Jurkat, Clone E6-1 (cell line): ENCODE results near the gene SMAD3.
"Not testable (repeated sequence)": the region's sequence is repeated elsewhere in the genome, so short reads cannot be mapped to it uniquely, and the experiment has no call there.

ENCODE experiments used
- DNase-seq: peaks from one replicate; pipeline ENCODE4 v3.0.0-alpha.2; 2011; ENCODE audit warnings: low read depth, low spot score
- H3K4me3 ChIP-seq: 2 replicates; pipeline ENCODE4 v1.5.1; 2011; ENCODE audit warnings: mild to moderate bottlenecking, low read length, control low read depth, moderate library complexity

Gene SMAD3

DNA sequence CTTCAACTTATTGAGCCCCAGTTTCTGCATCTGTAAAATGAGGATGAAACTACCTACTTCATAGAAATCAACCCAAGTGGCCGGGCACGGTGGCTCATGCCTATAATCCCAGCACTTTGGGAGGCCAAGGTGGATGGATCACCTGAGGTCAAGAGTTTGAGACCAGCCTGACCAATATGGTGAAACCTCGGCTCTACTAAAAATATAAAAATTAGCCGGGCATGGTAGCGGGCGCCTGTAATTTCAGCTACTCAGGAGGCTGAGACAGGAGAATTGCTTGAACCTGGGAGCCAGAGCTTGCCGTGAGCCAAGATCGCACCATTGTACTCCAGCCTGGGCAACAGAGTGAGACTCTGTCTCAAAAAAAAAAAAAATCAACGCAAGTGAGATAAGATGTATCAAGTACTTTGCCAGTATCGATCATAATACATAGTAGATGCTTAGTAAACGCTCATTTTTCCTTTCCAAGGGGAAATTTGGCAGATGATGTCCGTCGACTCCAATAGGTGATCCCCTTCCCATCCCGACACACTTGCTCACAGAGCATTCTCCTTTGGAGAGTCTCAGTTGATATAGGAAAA is 10.2 kb downstream of the SMAD3 start:
- not testable (repeated sequence) for DNase-seq, H3K4me3 ChIP-seq

GRCh38 chr15:67076147-67076843 is 10.9 kb downstream of the SMAD3 start:
- no peak overlapping the region for H3K4me3 ChIP-seq

DNA sequence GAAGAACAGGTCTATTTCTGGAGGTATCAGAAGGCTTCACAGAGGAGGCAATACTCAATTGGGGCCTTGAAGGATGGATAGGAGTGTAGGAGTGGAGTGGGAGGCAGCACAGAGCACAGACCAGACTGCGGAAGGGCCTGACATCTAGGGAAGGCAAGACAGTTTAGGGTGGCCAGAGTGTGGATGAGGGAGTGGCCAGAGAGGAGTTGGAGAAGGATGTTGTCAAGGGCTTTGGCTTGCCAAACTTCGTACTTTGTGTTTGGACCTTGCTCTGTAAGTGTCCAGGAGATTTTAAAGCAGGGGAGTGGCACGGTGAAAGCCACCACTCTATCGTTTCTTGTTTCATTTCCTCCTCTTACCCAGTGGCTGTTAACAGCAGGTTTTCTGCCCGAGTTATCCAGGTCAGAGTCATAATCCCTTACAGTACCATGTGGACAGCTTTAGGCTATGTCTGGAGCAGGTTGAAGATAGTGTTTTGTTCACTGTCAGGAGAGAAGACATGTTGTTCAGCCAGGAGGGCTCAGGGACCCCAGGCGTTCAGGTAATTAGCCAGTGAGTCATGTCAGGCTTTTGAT is 12.3 kb downstream of the SMAD3 start:
- H3K4me3 ChIP-seq, result no peak overlapping the region
- no peak for DNase-seq

More at GRCh38 chr15:67076147-67076843, 10.9 kb downstream of the SMAD3 start:
- no peak for DNase-seq

DNA sequence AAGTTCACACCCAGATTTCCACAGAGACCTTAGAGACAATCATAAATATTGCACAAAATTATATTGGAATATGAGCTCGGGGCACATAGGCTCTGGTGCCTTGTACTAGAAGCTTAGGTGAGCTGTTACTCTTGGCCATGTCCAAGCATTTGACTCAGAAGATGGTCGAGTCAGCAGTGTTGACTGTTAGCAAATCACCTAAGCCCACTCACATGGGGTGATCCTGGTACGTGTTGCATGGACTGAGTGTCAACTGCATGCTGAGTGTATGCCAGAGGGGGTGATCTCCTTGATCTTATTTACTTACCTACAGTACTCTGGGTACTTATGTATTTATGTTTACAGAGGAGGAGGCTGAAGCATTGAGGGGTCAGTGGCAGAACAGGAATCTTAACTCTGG is 14.0 kb downstream of the SMAD3 start:
- H3K4me3 ChIP-seq, result no peak overlapping the region

DNA sequence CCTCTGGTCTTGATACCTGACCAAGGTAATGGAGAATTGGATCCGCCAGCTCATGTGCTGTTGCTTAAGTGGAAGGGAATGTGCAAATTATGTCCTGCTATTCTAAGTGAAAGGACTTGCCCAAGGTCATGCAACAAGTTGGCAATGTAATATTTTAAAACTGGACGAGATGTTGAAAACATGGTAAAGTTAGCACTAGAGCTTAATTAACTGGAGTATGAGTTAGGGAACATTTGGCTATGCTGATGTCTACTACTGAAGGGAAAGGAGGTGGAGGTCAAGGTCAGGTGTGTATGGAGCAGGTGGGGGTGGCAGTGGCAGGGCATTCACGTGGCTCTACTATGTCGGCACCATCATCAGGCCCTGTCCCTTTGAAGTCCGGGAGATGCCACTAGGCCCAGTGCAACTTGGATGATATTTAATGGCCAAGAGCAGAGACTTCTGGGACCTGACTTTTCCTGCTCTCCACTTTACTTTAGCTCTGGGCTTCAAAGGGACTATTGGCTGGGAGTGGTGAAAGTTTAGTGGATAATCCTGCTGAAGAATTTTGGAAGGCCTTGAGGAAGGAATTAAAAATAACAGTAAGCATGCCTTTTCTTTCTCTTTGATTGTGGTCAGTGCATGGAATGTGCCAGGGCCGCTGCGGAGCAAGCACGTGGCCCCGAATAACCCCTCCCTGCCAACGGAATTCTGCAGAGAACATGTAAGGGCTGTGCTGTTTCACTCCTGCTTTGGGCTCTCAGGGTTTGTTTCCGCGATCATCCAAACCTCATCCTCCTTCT is 14.9 kb downstream of the SMAD3 start:
- DNase-seq, result no peak
- H3K4me3 ChIP-seq, result no peak overlapping the region

More for the DNA sequence above, 14.0 kb downstream of the SMAD3 start:
- no peak for DNase-seq

GRCh38 chr15:67080900-67081431 is 15.6 kb downstream of the SMAD3 start:
- H3K4me3 ChIP-seq, result no peak overlapping the region
- DNase-seq, result peak; percentile 52

DNA sequence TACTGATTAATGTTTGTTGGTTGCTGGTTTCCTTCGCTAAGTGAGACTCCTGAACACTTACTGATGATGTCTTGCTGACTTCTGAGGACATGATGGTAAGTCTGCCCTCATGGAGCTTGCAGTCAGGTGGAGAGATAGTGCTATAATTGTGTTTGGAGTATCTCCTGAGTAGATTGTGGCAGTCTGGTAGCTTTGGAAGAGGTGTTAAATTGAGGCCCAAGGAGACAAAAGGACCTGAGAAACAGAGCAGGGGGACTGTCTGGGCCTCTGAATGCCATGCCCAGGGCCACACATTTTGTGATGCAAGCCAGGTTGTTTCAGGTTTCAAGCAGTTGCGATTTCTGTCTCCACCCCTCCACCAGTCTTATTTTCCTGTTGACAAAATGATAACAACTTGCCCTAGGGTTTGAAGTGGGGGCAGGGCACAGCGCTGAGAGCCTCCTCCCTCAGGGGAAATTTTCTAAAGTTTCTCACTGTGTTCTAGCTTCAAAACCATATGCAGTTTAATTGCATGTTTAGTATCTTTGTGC is 16.7 kb downstream of the SMAD3 start:
- no peak for DNase-seq
- no peak overlapping the region for H3K4me3 ChIP-seq

- peak; percentile 60 for DNase-seq
- no peak overlapping the region for H3K4me3 ChIP-seq
These were observed 17.8 kb downstream of the SMAD3 start for GRCh38 chr15:67083135-67083762.

GRCh38 chr15:67084561-67084960 is 19.2 kb downstream of the SMAD3 start:
- no peak for DNase-seq
- H3K4me3 ChIP-seq, result no peak overlapping the region

- H3K4me3 ChIP-seq, result no peak overlapping the region
- DNase-seq, result no peak
These were observed 19.9 kb downstream of the SMAD3 start for GRCh38 chr15:67085237-67085817.

DNA sequence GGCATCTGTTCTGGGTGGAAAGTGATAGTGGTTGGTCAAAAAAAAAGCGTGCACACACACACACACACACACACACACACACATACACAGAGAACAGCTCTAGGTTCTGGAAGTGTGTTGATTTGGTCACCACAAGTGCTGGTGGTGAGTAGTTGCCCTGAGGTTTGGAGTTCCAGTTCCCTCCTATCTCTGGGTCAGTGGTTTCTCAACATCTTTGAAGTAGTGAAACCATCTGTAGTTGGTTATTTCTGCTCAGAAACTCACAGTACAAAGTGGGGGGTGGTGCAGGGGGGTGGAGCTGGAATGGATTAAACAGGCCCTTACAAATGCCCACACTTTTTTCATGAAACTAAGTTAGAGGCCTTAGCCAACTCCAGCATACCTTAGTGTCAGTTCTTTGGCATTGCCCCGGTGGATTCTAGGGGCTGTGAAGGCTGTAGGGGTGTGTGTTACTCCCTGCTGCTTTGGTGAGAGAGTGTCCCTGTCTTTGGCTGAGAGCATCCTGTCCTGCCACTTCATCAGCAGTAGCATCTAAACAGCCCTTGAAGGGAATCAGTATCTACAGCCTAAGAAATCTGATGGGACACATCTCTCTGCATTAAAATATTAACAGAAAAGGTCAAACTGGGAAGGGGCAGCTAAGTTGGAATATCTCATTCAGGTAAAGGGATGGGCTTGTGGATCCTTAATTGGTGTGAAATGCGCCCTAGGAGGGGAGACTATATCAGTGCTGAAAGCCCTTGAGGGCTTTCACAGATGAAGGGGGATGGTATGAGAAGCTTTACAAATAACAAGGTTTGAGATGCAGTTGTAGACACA is 20.6 kb downstream of the SMAD3 start:
- DNase-seq, result no peak

GRCh38 chr15:67086637-67086914 is 21.2 kb downstream of the SMAD3 start:
- no peak for DNase-seq
- no peak overlapping the region for H3K4me3 ChIP-seq

More for the DNA sequence above, 20.6 kb downstream of the SMAD3 start:
- H3K4me3 ChIP-seq, result no peak overlapping the region

GRCh38 chr15:67087507-67088172 is 22.2 kb downstream of the SMAD3 start:
- no peak for DNase-seq
- H3K4me3 ChIP-seq, result no peak overlapping the region

DNA sequence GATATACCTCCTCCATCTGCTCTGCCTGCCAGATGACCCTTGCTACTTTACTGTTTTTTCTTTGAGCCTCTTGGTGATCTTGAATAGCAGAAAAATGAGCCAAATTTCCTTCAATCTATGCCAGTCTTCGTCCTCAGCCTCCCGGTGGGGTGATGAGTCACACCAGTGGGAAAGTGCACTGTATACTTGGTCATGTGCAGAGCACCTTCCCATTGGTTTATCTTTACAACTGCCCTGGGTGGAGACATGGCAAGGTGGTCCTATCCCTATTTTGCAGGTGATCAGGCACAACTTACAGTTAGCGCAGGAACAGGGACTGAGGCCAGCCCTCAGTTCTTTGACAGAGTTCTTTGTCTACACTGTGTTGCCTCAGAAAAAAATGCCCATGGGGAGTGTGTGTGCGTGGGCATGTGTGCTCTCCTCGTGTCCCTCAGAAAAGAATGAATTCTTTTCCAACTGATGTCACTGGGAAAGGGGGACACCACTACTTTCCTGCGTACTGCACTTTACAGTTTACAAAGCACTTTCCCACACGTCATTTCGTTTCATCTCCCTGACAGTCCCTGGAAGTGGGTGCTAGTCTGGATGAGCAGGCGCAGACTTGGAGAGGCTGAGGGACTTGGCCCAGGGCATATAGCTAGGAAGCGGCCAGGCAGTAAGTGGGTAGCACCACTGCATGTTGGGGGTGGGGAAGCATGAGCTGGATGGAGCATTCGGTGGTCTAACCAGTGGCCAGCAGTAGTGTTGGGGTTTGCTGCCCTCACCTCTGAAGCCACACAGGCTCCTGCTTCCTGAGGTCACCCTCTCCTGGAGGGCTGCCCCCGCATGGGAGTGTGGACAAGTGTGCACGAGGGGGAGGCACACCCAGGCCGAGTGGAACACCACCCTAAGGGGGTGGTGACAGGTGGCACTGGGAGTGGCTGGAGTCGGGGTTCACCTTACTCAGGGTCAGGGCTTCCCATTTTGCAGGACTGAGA is 24.1 kb downstream of the SMAD3 start:
- DNase-seq, result no peak
- no peak overlapping the region for H3K4me3 ChIP-seq

- no peak overlapping the region for H3K4me3 ChIP-seq
- DNase-seq, result no peak
These were observed 25.1 kb downstream of the SMAD3 start for GRCh38 chr15:67090297-67091070.
